Endothelial cell of umbilical vein (primary cell): ENCODE data around the gene NUMA1. TPM values are rescaled to one million over a fixed set of nuclear protein-coding genes. Genes with fewer than 3 reads are reported as not detected.

ENCODE experiments used
- BruUV-seq: library from RNA; stranded (reverse); fragments of 400-500 nt; replicated peaks from 2 replicates; lab custom pipeline; 2021; lab: Mats Ljungman, UMichigan
- CTCF ChIA-PET: fragments of 300-600, 350-600 bp; sonication (Branson Sonifier 250); formaldehyde crosslinking; loops from one replicate; lab custom pipeline; 2021; ENCODE audit warnings: antibody characterized with exemption, inconsistent platforms; lab: Charles Lee
- POLR2A ChIA-PET: fragments of 300-600, 350-600 bp; sonication (Branson Sonifier 250); formaldehyde crosslinking; loops from one replicate; lab custom pipeline; 2021; ENCODE audit warnings: antibody characterized with exemption, inconsistent platforms; lab: Charles Lee
- DNase-seq: peaks from one replicate; pipeline ENCODE4 v3.0.0-alpha.2; 2011; ENCODE audit warnings: low read depth, low spot score
- FAIRE-seq: peaks from 2 replicates; lab custom pipeline; 2011; peaks lifted over from hg19 to GRCh38; lab: Jason Lieb, UNC
- H2AFZ ChIP-seq: 2 replicates; pipeline ENCODE4 v1.6.0; 2012; ENCODE audit warnings: low read depth, low read length, control low read depth, inconsistent platforms
- H3K27ac ChIP-seq: 2 replicates; pipeline ENCODE4 v1.5.1; 2011; ENCODE audit warnings: low read depth, mild to moderate bottlenecking, control low read depth, low read length, moderate library complexity; ENCODE audit not compliant: insufficient read depth
- H3K27me3 ChIP-seq, 2 experiments: 2 replicates each; pipeline versions ENCODE4 v1.6.0 to v1.6.1; 2011; ENCODE audit warnings: low read length in 2 of 2, mixed read lengths in 1 of 2; ENCODE audit not compliant: control insufficient read depth in 2 of 2, insufficient read depth in 2 of 2
- H3K36me3 ChIP-seq, 2 experiments: 2 replicates in 1 of 2; 3 replicates in 1 of 2; pipeline ENCODE4 v1.5.1; 2011; ENCODE audit warnings: low read length in 2 of 2, mild to moderate bottlenecking in 1 of 2, moderate library complexity in 1 of 2; ENCODE audit not compliant: control insufficient read depth in 2 of 2, insufficient read depth in 2 of 2; ENCODE audit errors: extremely low read depth in 1 of 2
- H3K4me1 ChIP-seq: 3 replicates; pipeline ENCODE4 v1.5.1; 2011; ENCODE audit warnings: mild to moderate bottlenecking, low read length; ENCODE audit not compliant: control insufficient read depth, insufficient read depth; ENCODE audit errors: extremely low read depth
- H3K4me2 ChIP-seq: 2 replicates; pipeline ENCODE4 v1.6.1; 2011; ENCODE audit warnings: low read length, control low read depth, mixed read lengths; ENCODE audit not compliant: insufficient read depth
- H3K4me3 ChIP-seq, 3 experiments: fragments of 200-600 bp in 1 of 3; sonication (generic), shearing (Covaris generic) in 1 of 3; replicated peaks in 1 of 3; 2 replicates each; pipeline ENCODE4 v1.5.1; 2011 to 2016; ENCODE audit warnings: control low read depth in 3 of 3, low read length in 3 of 3, mild to moderate bottlenecking in 2 of 3, inconsistent platforms in 1 of 3, low read depth in 1 of 3, moderate library complexity in 1 of 3; ENCODE audit not compliant: insufficient read depth in 1 of 3
- H3K79me2 ChIP-seq: 2 replicates; pipeline ENCODE4 v1.6.0; 2012; ENCODE audit warnings: low read length, inconsistent platforms; ENCODE audit not compliant: control insufficient read depth, insufficient read depth
- H3K9ac ChIP-seq: replicated peaks from 2 replicates; pipeline ENCODE3; 2011; ENCODE audit warnings: low read length, control low read depth; ENCODE audit not compliant: insufficient read depth; ENCODE audit errors: extremely low read depth
- H3K9me1 ChIP-seq: replicated peaks from 3 replicates; pipeline ENCODE4 v1.6.0; 2011; ENCODE audit warnings: mild to moderate bottlenecking, low read length; ENCODE audit not compliant: control insufficient read depth, insufficient read depth; ENCODE audit errors: extremely low read depth
- H3K9me3 ChIP-seq: replicated peaks from 2 replicates; pipeline ENCODE4 v1.5.1; 2012; ENCODE audit warnings: low read length, inconsistent platforms; ENCODE audit not compliant: control insufficient read depth, insufficient read depth
- H4K20me1 ChIP-seq: replicated peaks from 2 replicates; pipeline ENCODE3; 2011; ENCODE audit warnings: mild to moderate bottlenecking, low read length; ENCODE audit not compliant: control insufficient read depth, insufficient read depth; ENCODE audit errors: extremely low read depth
- CTCF ChIP-seq, 2 donors: IDR thresholded peaks; 1 replicate in 1 of 2; 2 replicates in 1 of 2; pipeline ENCODE4 v1.5.1; 2011; ENCODE audit warnings: low read length in 2 of 2, mild to moderate bottlenecking in 2 of 2, moderate library complexity in 2 of 2, control low read depth in 1 of 2, inconsistent platforms in 1 of 2, low read depth in 1 of 2; ENCODE audit not compliant: insufficient read depth in 1 of 2; ENCODE audit errors: extremely low read depth in 1 of 2
- EZH2 ChIP-seq: IDR thresholded peaks from 2 replicates; pipeline ENCODE4 v1.6.1; 2012; ENCODE audit warnings: borderline replicate concordance, low read depth, mild to moderate bottlenecking, moderate library complexity, low read length, inconsistent platforms; ENCODE audit not compliant: severe bottlenecking
- FOS ChIP-seq: IDR thresholded peaks from 2 replicates; pipeline ENCODE4 v1.6.1; 2011; ENCODE audit warnings: mild to moderate bottlenecking, low read length, moderate library complexity, borderline replicate concordance; ENCODE audit not compliant: insufficient read depth
- GATA2 ChIP-seq: IDR thresholded peaks from 2 replicates; pipeline ENCODE4 v1.7.0; 2011; ENCODE audit warnings: low read depth, mild to moderate bottlenecking, moderate library complexity, mixed read lengths, low read length; ENCODE audit not compliant: insufficient read length, insufficient read depth
- JUN ChIP-seq: IDR thresholded peaks from 2 replicates; pipeline ENCODE4 v1.6.1; 2011; ENCODE audit warnings: borderline replicate concordance, low read depth; ENCODE audit not compliant: insufficient read length, insufficient read depth
- MAX ChIP-seq: IDR thresholded peaks from 2 replicates; pipeline ENCODE4 v1.6.1; 2011; ENCODE audit not compliant: insufficient read depth, insufficient read length
- MYC ChIP-seq: IDR thresholded peaks from one replicate; pipeline ENCODE4 v1.6.1; 2011; ENCODE audit warnings: mild to moderate bottlenecking, low read depth, low read length
- POLR2AphosphoS5 ChIP-seq: IDR thresholded peaks from 2 replicates; pipeline ENCODE4 v1.6.1; 2012; ENCODE audit warnings: low read depth, mild to moderate bottlenecking, control low read depth, low read length, moderate library complexity; ENCODE audit not compliant: insufficient read depth
- dilution Hi-C: fragments of 300-500 bp; cut with MboI; formaldehyde crosslinking; loops from one replicate; pipeline ENCODE4 v1.15.0; 2019; ENCODE audit warnings: low sequenced_read_pairs; ENCODE audit not compliant: extremely low pct_ligation_motif_present
- intact Hi-C: fragments of 100-400 bp; cut with micrococcal nuclease; formaldehyde crosslinking; loops from one replicate; pipeline ENCODE4 v1.10.0; 2022
- polyA plus RNA-seq, 4 experiments: library from polyadenylated mRNA; depleted of rRNA in 3 of 4; stranded (reverse) in 3 of 4; unstranded in 1 of 4; fragments of >200 nt; gene quantifications; 2 replicates each; pipeline versions ENCODE4 v1.2.1 to v1.2.3, GENCODE V29; 2011 to 2012; ENCODE audit warnings: missing spikeins in 1 of 4
- total RNA-seq: library from RNA; stranded (reverse); gene quantifications from 2 replicates; pipeline ENCODE4 v1.2.3, GENCODE V29; 2021

NUMA1 gene
- total and polyA plus RNA-seq, 2 donors (not counting 3 experiments of a cell fraction or from before 2014, with no cell fraction given), result 120 to 164 TPM

GRCh38 chr11:71998649-71999310, 81.6 kb downstream of the NUMA1 start, which contains the start of gene IL18BP:
Gene IL18BP, plus strand, starts transcription at chr11:71998909. Its CDS starts 1,076 bp downstream, at chr11:71999985.
- DNase-seq (no peak), FAIRE-seq (peak; percentile 65)
- ChIA-PET CTCF (interaction anchor here (0.9 to 1.3 kb wide), 5 partner anchors 20 to 185 kb away, joined by 3 to 5 read pairs (median 4); no protein-coding TSS in a partner anchor), POLR2A (interaction anchor here (1.3 kb wide), 1 partner anchor 70 kb away, joined by 3 read pairs; the partner anchor contains the start of genes RNF121 and XNDC1N)
- H3K27ac ChIP-seq, result peak within 1 kb of the TSS; percentile 29
- TF ChIP-seq FOS (no peak), MAX (no peak), MYC (no peak), POLR2AphosphoS5 (no peak), EZH2 (no peak), CTCF (IDR thresholded peaks at IDR 0.05; ENCODE audit: extremely low read depth in 1 of 2, insufficient read depth in 1 of 2, low read depth in 1 of 2, low read length in 2 of 2) (no peak), JUN (no peak), GATA2 (no peak)
- no peak within 1 kb of the TSS for H2AFZ ChIP-seq
- no peak within 1 kb of the TSS for H3K4me3 ChIP-seq
- H3K27me3 ChIP-seq, result no peaks in the 10 kb centered on the region
- no TSS peak for BruUV-seq
- intact Hi-C loops (no loop called here), dilution Hi-C loops (no loop called here)
- peaks cover 8% of the 10 kb centered on the region for H3K4me1 ChIP-seq
- H3K9ac ChIP-seq, result no peak within 1 kb of the TSS
- no peaks in the 10 kb centered on the region for H3K9me1 ChIP-seq
- no peaks in the 10 kb centered on the region for H4K20me1 ChIP-seq
- H3K9me3 ChIP-seq, result no peaks in the 10 kb centered on the region
- H3K36me3 ChIP-seq, result peaks cover 8 to 34% of the 10 kb centered on the region in 2 experiments
- H3K79me2 ChIP-seq, result peaks cover 2% of the 10 kb centered on the region
- H3K4me2 ChIP-seq, result no peak within 1 kb of the TSS
